ENCODE data around the gene NBEA.
"Not testable (repeated sequence)": the region's sequence is repeated elsewhere in the genome, so short reads cannot be mapped to it uniquely, and the experiment has no call there.

NBEA gene

GRCh38 chr13:35378939-35379338, 436.9 kb downstream of the NBEA start:
- H3K27me3 ChIP-seq (ENCODE audit: insufficient read depth, low read length), result no peaks in the 10 kb centered on the region
- H3K4me3 ChIP-seq (ENCODE audit: low read depth, low read length), result no peak overlapping the region
- H3K36me3 ChIP-seq (ENCODE audit: insufficient read depth, low read length), result no peaks in the 10 kb centered on the region
- H3K4me1 ChIP-seq (ENCODE audit: control insufficient read depth, insufficient read depth, low read length, unreplicated experiment), result peaks cover 6% of the 10 kb centered on the region
- no peak overlapping the region for H3K27ac ChIP-seq (ENCODE audit: low read depth, low read length)
- H3K79me2 ChIP-seq (ENCODE audit: control insufficient read depth, insufficient read depth, low read length, unreplicated experiment), result no peaks in the 10 kb centered on the region
- no peak overlapping the region for H2AFZ ChIP-seq (ENCODE audit: low read length, unreplicated experiment)

- Histone ChIP-seq H3K36me3 (ENCODE audit: insufficient read depth, low read length) (no peaks in the 10 kb centered on the region), H2AFZ (ENCODE audit: low read length, unreplicated experiment) (peak overlapping the region; percentile 23), H3K27ac (ENCODE audit: low read depth, low read length) (no peak overlapping the region), H3K4me1 (ENCODE audit: control insufficient read depth, insufficient read depth, low read length, unreplicated experiment) (peaks cover 6% of the 10 kb centered on the region), H3K4me3 (ENCODE audit: low read depth, low read length) (no peak overlapping the region), H3K79me2 (ENCODE audit: control insufficient read depth, insufficient read depth, low read length, unreplicated experiment) (no peaks in the 10 kb centered on the region), H3K27me3 (ENCODE audit: insufficient read depth, low read length) (no peaks in the 10 kb centered on the region)
Measured at GRCh38 chr13:35379663-35380062, 437.6 kb downstream of the NBEA start.

- H3K36me3 ChIP-seq (ENCODE audit: insufficient read depth, low read length), result no peaks in the 10 kb centered on the region
- H3K4me3 ChIP-seq (ENCODE audit: low read depth, low read length), result no peak overlapping the region
- H3K27me3 ChIP-seq (ENCODE audit: insufficient read depth, low read length), result no peaks in the 10 kb centered on the region
- no peaks in the 10 kb centered on the region for H3K79me2 ChIP-seq (ENCODE audit: control insufficient read depth, insufficient read depth, low read length, unreplicated experiment)
- H3K4me1 ChIP-seq (ENCODE audit: control insufficient read depth, insufficient read depth, low read length, unreplicated experiment), result peaks cover 18% of the 10 kb centered on the region
- no peak overlapping the region for H3K27ac ChIP-seq (ENCODE audit: low read depth, low read length)
- H2AFZ ChIP-seq (ENCODE audit: low read length, unreplicated experiment), result no peak overlapping the region
Measured at GRCh38 chr13:35387682-35388250, 445.7 kb downstream of the NBEA start.

- Histone ChIP-seq H3K4me1 (ENCODE audit: control insufficient read depth, insufficient read depth, low read length, unreplicated experiment) (peaks cover 21% of the 10 kb centered on the region), H3K36me3 (ENCODE audit: insufficient read depth, low read length) (no peaks in the 10 kb centered on the region), H2AFZ (ENCODE audit: low read length, unreplicated experiment) (peak overlapping the region; percentile 62), H3K79me2 (ENCODE audit: control insufficient read depth, insufficient read depth, low read length, unreplicated experiment) (no peaks in the 10 kb centered on the region), H3K4me3 (ENCODE audit: low read depth, low read length) (peak overlapping the region; percentile 60), H3K27ac (ENCODE audit: low read depth, low read length) (peak overlapping the region; percentile 37), H3K27me3 (ENCODE audit: insufficient read depth, low read length) (no peaks in the 10 kb centered on the region)
Measured at GRCh38 chr13:35388441-35389355, 446.6 kb downstream of the NBEA start.

DNA sequence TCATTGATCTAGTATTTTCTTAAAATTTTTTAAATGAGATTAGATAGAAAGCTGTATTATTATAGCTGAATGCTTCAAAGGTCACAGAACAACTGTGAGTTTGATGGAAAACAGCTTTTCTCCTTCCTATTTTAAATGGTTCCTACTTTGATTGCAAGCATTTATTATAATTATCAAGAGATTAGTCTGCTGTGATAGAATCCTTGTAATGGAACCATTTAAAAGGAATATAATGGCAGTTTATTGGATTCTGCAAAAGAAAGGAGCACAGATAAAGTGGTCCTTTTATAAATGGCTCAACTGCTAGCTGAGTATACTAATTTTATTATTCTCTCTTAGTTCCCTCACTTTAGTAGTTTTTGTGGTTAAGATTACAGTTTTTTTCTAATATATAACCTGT, 447.5 kb downstream of the NBEA start:
- H2AFZ ChIP-seq (ENCODE audit: low read length, unreplicated experiment), result no peak overlapping the region
- no peaks in the 10 kb centered on the region for H3K27me3 ChIP-seq (ENCODE audit: insufficient read depth, low read length)
- no peaks in the 10 kb centered on the region for H3K36me3 ChIP-seq (ENCODE audit: insufficient read depth, low read length)
- no peak overlapping the region for H3K27ac ChIP-seq (ENCODE audit: low read depth, low read length)
- no peaks in the 10 kb centered on the region for H3K79me2 ChIP-seq (ENCODE audit: control insufficient read depth, insufficient read depth, low read length, unreplicated experiment)
- H3K4me1 ChIP-seq (ENCODE audit: control insufficient read depth, insufficient read depth, low read length, unreplicated experiment), result peaks cover 21% of the 10 kb centered on the region
- no peak overlapping the region for H3K4me3 ChIP-seq (ENCODE audit: low read depth, low read length)

- no peaks in the 10 kb centered on the region for H3K79me2 ChIP-seq (ENCODE audit: control insufficient read depth, insufficient read depth, low read length, unreplicated experiment)
- H3K36me3 ChIP-seq (ENCODE audit: insufficient read depth, low read length), result no peaks in the 10 kb centered on the region
- H3K4me1 ChIP-seq (ENCODE audit: control insufficient read depth, insufficient read depth, low read length, unreplicated experiment), result peaks cover 20% of the 10 kb centered on the region
- H3K27ac ChIP-seq (ENCODE audit: low read depth, low read length), result no peak overlapping the region
- H3K4me3 ChIP-seq (ENCODE audit: low read depth, low read length), result peak overlapping the region; percentile 52; the same call in 1 of the 2 replicates
- H2AFZ ChIP-seq (ENCODE audit: low read length, unreplicated experiment), result peak overlapping the region; percentile 31
- no peaks in the 10 kb centered on the region for H3K27me3 ChIP-seq (ENCODE audit: insufficient read depth, low read length)
Measured at GRCh38 chr13:35392768-35393167, 450.7 kb downstream of the NBEA start.

GRCh38 chr13:35393886-35394285, 451.8 kb downstream of the NBEA start:
- no peak overlapping the region for H3K4me3 ChIP-seq (ENCODE audit: low read depth, low read length)
- H2AFZ ChIP-seq (ENCODE audit: low read length, unreplicated experiment), result no peak overlapping the region
- H3K36me3 ChIP-seq (ENCODE audit: insufficient read depth, low read length), result no peaks in the 10 kb centered on the region
- no peak overlapping the region for H3K27ac ChIP-seq (ENCODE audit: low read depth, low read length)
- H3K27me3 ChIP-seq (ENCODE audit: insufficient read depth, low read length), result no peaks in the 10 kb centered on the region
- peaks cover 16% of the 10 kb centered on the region for H3K4me1 ChIP-seq (ENCODE audit: control insufficient read depth, insufficient read depth, low read length, unreplicated experiment)
- no peaks in the 10 kb centered on the region for H3K79me2 ChIP-seq (ENCODE audit: control insufficient read depth, insufficient read depth, low read length, unreplicated experiment)

DNA sequence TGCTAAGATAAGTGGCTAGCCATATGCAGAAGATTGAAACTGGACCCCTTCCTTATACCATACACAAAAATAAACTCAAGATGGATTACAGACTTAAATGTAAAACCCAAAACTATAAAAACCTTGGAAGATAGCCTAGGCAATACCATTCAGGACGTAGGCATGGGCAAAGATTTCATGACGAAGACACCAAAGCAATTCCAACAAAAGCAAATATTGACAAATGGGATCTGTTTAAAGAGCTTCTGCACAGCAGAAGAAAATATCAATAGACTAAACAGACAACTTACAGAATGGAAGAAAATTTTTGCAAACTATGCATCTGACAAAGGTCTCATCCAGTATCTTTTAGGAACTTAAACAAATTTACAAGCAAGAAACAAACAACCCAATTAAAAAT, 466.2 kb downstream of the NBEA start:
- H3K4me3 ChIP-seq (ENCODE audit: low read depth, low read length); H3K27me3 ChIP-seq (ENCODE audit: insufficient read depth, low read length); H3K36me3 ChIP-seq (ENCODE audit: insufficient read depth, low read length); H3K27ac ChIP-seq (ENCODE audit: low read depth, low read length); H2AFZ ChIP-seq (ENCODE audit: low read length, unreplicated experiment); H3K4me1 ChIP-seq (ENCODE audit: control insufficient read depth, insufficient read depth, low read length, unreplicated experiment); H3K79me2 ChIP-seq (ENCODE audit: control insufficient read depth, insufficient read depth, low read length, unreplicated experiment): not testable (repeated sequence)

DNA sequence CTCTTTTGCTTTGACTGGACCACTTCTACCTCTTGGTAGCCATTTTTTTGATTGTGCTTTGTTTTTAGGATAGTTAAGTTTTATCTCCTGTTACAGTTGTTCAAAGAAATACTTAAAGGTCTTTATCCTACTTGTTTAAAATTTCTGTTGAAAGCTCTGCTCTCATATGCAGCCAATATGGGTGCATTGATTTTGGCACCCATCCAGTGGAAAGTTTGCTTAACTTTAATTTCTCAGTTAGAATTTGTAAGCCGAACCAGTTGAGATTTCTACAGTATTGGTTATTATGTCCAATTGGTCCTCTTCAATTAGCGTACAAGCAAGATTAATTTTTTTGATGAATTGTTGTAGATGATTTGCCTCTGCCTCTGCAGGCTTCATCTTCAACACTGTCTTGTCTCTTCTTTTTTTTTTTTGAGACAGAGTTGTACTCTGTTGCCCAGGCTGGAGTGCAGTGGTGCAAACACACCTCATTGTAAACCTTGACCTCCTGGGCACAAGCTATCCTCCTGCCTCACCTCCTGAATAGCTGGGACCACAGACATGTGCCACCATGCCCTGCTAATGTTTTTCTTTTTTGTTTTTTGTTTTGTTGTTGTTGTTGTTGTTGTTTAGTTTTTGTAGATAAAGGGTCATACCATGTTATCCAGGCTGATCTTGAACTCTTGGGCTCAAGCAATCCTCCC, 469.1 kb downstream of the NBEA start:
- Histone ChIP-seq H3K79me2 (ENCODE audit: control insufficient read depth, insufficient read depth, low read length, unreplicated experiment) (no peaks in the 10 kb centered on the region), H3K36me3 (ENCODE audit: insufficient read depth, low read length) (no peaks in the 10 kb centered on the region), H2AFZ (ENCODE audit: low read length, unreplicated experiment) (no peak overlapping the region), H3K27ac (ENCODE audit: low read depth, low read length) (no peak overlapping the region), H3K4me3 (ENCODE audit: low read depth, low read length) (no peak overlapping the region), H3K4me1 (ENCODE audit: control insufficient read depth, insufficient read depth, low read length, unreplicated experiment) (no peaks in the 10 kb centered on the region), H3K27me3 (ENCODE audit: insufficient read depth, low read length) (no peaks in the 10 kb centered on the region)

DNA sequence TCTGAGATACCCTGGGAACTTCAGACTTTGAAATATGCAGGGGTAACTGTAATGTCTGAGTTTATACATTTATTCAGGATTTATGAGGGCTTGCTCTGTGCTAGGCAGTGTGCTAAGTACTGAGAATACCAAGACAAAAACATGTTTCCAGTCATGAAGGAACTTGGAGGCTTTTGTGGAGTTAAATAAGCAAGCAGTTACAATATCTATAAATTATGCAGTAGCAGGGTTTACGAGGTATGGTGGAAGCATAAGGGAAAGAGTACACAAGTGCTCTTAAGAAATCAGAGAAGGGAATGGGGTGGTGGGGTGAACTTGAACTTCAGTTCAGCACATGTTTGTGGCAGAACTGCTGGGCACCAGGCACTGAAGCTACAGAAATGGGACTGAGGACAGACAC, 506.4 kb downstream of the NBEA start:
- Histone ChIP-seq H3K36me3 (ENCODE audit: insufficient read depth, low read length) (no peaks in the 10 kb centered on the region), H3K4me3 (ENCODE audit: low read depth, low read length) (no peak overlapping the region), H3K27me3 (ENCODE audit: insufficient read depth, low read length) (no peaks in the 10 kb centered on the region), H3K79me2 (ENCODE audit: control insufficient read depth, insufficient read depth, low read length, unreplicated experiment) (no peaks in the 10 kb centered on the region), H3K27ac (ENCODE audit: low read depth, low read length) (no peak overlapping the region), H3K4me1 (ENCODE audit: control insufficient read depth, insufficient read depth, low read length, unreplicated experiment) (no peaks in the 10 kb centered on the region), H2AFZ (ENCODE audit: low read length, unreplicated experiment) (no peak overlapping the region)
